ENCODE measurements around the gene CENPB. TPM values are rescaled to one million over a fixed set of nuclear protein-coding genes. Genes with fewer than 3 reads are reported as not detected.
"Not testable (repeated sequence)": the region's sequence is repeated elsewhere in the genome, so short reads cannot be mapped to it uniquely, and the experiment has no call there.

The CENPB gene
- total and polyA plus RNA-seq, 12 donors = 52.3 to 95.7 (median 67.7) TPM

DNA sequence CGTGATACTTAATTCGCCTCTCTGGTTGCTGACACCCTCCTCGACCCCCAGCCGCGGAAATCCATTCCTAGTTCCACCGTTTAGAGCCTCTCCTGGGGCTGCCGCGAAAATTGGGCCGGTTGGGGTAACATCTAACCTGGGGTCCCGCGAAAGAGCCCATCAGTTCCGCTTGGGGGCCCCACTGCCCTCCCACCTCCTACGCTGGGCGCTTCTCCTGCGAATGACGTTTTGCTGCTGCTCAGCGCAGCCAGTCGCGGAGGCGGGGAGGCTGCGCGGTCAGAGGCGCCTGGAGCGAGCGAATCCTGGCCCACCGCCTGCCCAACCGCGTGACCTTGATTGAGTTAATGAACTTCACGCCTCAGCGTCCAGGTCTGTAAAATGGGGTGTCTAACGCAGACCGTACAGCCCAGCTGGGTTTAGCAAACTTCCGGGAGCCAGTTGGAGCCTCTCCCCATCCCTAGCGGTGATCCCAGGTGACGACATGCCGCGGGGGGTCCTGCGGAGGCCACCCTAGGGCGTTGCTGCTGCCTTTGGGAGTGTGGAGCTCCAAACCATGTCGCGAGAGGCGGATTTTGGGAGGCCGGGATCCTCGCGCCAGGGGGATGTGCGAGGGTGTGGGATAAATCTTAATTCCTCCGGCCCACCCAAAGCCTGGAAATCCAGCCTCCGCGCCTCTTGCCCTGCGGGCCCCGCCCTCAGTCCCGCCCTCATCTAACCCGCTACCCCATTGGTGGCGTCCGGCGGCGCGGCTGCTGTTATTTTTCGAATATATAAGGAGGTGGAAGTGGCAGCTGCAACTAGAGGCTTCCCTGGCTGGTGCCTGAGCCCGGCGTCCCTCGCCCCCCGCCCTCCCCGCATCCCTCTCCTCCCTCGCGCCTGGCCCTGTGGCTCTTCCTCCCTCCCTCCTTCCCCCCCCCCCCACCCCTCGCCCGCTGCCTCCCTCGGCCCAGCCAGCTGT is 9.2 kb upstream of the CENPB start, which contains the start of gene CDC25B:
Gene CDC25B (plus strand): TSS at position 800 of the 958 bp plus-strand sequence. CDS start 222 bp downstream, outside the sequence.
- H3K4me3 ChIP-seq = peak within 1 kb of the TSS; percentile 47 to 92 (median 70)
- H3K4me1 ChIP-seq = peaks cover 0 to 54% (median 20%) of the 10 kb centered on the region in 9 donors
- H3K27me3 ChIP-seq = no peaks in the 10 kb centered on the region
- WGBS, 2 donors = 3% methylated on average over 60 to 67 of the region's 69 CpGs
- H3K9me3 ChIP-seq = no peaks in the 10 kb centered on the region
- DNase-seq (peak; percentile 93), ATAC-seq (peak; percentile 90 to 96 (median 96))
- intact Hi-C loops (cut with DNase I) = loop anchor here in 2 of 10 donors (2.0 kb wide), 2 partner anchors 15 to 21 kb away; no protein-coding TSS in a partner anchor
- H3K27ac ChIP-seq = peak within 1 kb of the TSS; percentile 89 to 98 (median 96)
- TF ChIP-seq, protein P1, sequence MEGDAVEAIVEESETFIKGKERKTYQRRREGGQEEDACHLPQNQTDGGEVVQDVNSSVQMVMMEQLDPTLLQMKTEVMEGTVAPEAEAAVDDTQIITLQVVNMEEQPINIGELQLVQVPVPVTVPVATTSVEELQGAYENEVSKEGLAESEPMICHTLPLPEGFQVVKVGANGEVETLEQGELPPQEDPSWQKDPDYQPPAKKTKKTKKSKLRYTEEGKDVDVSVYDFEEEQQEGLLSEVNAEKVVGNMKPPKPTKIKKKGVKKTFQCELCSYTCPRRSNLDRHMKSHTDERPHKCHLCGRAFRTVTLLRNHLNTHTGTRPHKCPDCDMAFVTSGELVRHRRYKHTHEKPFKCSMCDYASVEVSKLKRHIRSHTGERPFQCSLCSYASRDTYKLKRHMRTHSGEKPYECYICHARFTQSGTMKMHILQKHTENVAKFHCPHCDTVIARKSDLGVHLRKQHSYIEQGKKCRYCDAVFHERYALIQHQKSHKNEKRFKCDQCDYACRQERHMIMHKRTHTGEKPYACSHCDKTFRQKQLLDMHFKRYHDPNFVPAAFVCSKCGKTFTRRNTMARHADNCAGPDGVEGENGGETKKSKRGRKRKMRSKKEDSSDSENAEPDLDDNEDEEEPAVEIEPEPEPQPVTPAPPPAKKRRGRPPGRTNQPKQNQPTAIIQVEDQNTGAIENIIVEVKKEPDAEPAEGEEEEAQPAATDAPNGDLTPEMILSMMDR (IDR thresholded peaks at IDR 0.05) = peak in 6 of 9 donors; percentile 19 to 44 (median 40)
- peaks cover 0 to 28% (median 0%) of the 10 kb centered on the region in 9 donors for H3K36me3 ChIP-seq

DNA sequence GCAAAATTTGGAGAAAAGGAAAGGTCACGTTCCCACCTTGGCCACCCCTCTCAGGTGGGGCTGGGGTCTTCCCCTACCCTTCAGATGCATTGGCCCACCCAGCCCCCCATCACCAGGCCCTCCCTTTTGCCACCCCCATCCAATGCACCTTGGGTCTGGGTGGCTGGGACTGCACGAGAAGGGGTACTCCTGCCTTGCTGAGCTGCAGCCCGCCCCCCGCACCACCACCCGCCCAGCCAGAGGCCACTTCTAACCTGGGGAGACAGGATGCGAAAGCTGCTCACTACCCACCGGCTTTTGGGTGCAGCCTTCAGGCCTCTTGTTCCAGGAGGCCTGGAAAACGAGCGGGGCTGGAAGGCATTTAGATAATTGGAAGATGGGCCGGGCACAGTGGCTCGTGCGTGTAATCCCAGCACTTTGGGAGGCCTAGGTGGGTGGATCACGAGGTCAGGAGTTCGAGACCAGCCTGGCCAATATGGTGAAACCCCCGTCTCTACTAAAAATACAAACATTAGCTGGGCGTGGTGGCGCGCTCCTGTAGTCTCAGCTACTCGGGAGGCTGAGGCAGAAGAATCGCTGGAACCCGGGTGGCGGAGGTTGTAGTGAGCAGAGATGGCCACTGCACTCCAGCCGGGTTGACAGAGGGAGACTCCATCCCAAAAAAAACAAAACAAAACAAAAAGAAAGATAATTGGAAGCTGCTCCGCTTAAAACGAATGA is 8.3 kb upstream of the CENPB start:
- peak overlapping the region; percentile 89 to 98 (median 96) for H3K27ac ChIP-seq
- intact Hi-C loops (cut with DNase I) = loop anchor here in 2 of 10 donors (2.0 kb wide), 2 partner anchors 16 to 22 kb away; no protein-coding TSS in a partner anchor
- DNase-seq = no peak
- peaks cover 0 to 18% (median 0%) of the 10 kb centered on the region in 9 donors for H3K36me3 ChIP-seq
- H3K4me1 ChIP-seq = peaks cover 0 to 49% (median 20%) of the 10 kb centered on the region in 9 donors
- peak in 1 of 8 donors; percentile 0 for ATAC-seq
- no peaks in the 10 kb centered on the region for H3K27me3 ChIP-seq
- peak overlapping the region; percentile 47 to 92 (median 70) for H3K4me3 ChIP-seq
- H3K9me3 ChIP-seq = no peaks in the 10 kb centered on the region
- TF ChIP-seq, protein P1 (IDR thresholded peaks at IDR 0.05) = no peak
- WGBS, 2 donors = 87% methylated on average over 25 of the region's 25 CpGs

DNA sequence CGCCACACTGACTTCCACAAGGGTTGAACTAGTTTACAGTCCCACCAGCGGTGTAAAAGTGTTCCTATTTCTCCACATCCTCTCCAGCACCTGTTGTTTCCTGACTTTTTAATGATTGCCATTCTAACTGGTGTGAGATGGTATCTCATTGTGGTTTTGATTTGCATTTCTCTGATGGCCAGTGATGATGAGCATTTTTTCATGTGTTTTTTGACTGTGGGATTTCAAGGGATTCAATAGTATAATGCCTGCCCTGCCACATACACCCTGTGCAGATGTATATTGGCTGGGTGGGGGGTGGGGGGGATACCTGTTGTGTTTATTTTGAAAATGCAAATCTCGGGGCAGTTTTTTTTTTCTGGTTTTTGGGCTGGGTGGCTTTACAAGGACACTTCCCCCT is 7.6 kb upstream of the CENPB start:
- H3K27me3 ChIP-seq, H3K4me3 ChIP-seq, H3K27ac ChIP-seq, H3K9me3 ChIP-seq, DNase-seq, ATAC-seq: not testable (repeated sequence)
- Histone ChIP-seq H3K36me3 (peaks cover 0 to 14% (median 0%) of the 10 kb centered on the region in 9 donors), H3K4me1 (peaks cover 0 to 43% (median 20%) of the 10 kb centered on the region in 9 donors)
- 87 to 96% methylated on average over 1 to 3 of the region's 3 CpGs for WGBS, 2 donors
- intact Hi-C loops (cut with DNase I) = loop anchor here in 2 of 10 donors (2.0 kb wide), 2 partner anchors 17 to 23 kb away; no protein-coding TSS in a partner anchor

DNA sequence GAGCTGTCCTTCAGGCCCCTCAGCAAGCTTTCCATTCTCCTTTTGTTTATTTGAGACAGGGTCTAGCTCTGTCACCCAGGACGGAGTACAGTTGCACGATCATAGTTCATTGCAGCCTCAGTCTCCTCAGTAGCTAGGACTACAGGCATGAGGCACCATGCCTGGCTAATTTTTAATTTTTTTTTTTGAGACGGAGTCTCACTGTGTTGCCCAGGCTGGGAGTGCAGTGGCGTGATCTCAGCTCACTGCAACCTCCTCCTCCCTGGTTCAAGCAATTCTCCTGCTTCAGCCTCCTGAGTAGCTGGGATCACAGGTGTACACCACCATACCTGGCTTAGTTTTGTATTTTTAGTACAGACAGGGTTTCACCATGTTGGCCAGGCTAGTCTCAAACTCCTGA is 2.7 kb upstream of the CENPB start:
- intact Hi-C loops (cut with DNase I) = loop anchor here in 4 of 10 donors (5.0 to 10.0 kb wide), 3 partner anchors 33 to 296 kb away; partner anchors contain the start of gene AP5S1 (in 2 of the 4)

More for the DNA sequence above, 2.7 kb upstream of the CENPB start:
- H3K36me3 ChIP-seq, H3K4me3 ChIP-seq, H3K27me3 ChIP-seq, H3K27ac ChIP-seq, ATAC-seq, DNase-seq, H3K9me3 ChIP-seq: not testable (repeated sequence)
- WGBS, 2 donors = 96 to 97% methylated on average over 4 of the region's 4 CpGs
- H3K4me1 ChIP-seq = peaks cover 12 to 31% (median 23%) of the 10 kb centered on the region in 9 donors

Data from heart right ventricle (tissue), 16 donors.